A673 (cell line): ENCODE results near the gene CLK4. TPM values are rescaled to one million over a fixed set of nuclear protein-coding genes. Genes with fewer than 3 reads are reported as not detected.

Source experiments
- Bru-seq: library from RNA; stranded (reverse); fragments of 400-500 nt; gene quantifications from one replicate; lab custom pipeline; 2021; lab: Mats Ljungman, UMichigan
- BruChase-seq, 2 experiments: library from RNA; stranded (reverse); fragments of 400-500 nt; gene quantifications; one replicate each; lab custom pipeline; 2021; lab: Mats Ljungman, UMichigan
- BruUV-seq: library from RNA; stranded (reverse); fragments of 400-500 nt; replicated peaks from 2 replicates; lab custom pipeline; 2021; lab: Mats Ljungman, UMichigan
- CTCF ChIA-PET: fragments of 300-600 bp; sonication (Branson Sonifier 250); formaldehyde crosslinking; loops from one replicate; lab custom pipeline; 2022; ENCODE audit warnings: antibody characterized with exemption; lab: Charles Lee
- POLR2A ChIA-PET: fragments of 300-600 bp; sonication (Branson Sonifier 250); formaldehyde crosslinking; loops from one replicate; lab custom pipeline; 2022; ENCODE audit warnings: antibody characterized with exemption; ENCODE audit not compliant: low non-redundant PET; lab: Charles Lee
- DNase-seq: peaks from one replicate; pipeline ENCODE4 v3.0.0-alpha.2; 2015; ENCODE audit warnings: low spot score
- H3K27ac ChIP-seq: fragments of 200-600 bp; sonication (generic); 2 replicates; pipeline ENCODE4 v1.5.1; 2016; ENCODE audit warnings: mixed run types, low read depth, mild to moderate bottlenecking, mixed read lengths, antibody characterized with exemption, low read length; ENCODE audit not compliant: poor library complexity, severe bottlenecking
- H3K27me3 ChIP-seq: fragments of 200-600 bp; sonication (generic); replicated peaks from 2 replicates; pipeline ENCODE4 v1.6.1; 2017; ENCODE audit warnings: mixed run types, low read depth, mild to moderate bottlenecking, mixed read lengths, antibody characterized with exemption, low read length; ENCODE audit not compliant: insufficient read depth, poor library complexity
- H3K36me3 ChIP-seq: fragments of 200-600 bp; sonication (generic); 2 replicates; pipeline ENCODE4 v1.6.1; 2016; ENCODE audit warnings: mixed run types, mild to moderate bottlenecking, mixed read lengths, antibody characterized with exemption, low read length; ENCODE audit not compliant: insufficient read depth, poor library complexity, severe bottlenecking
- H3K4me1 ChIP-seq: fragments of 200-600 bp; sonication (generic); 2 replicates; pipeline ENCODE4 v1.6.1; 2017; ENCODE audit warnings: mixed run types, mild to moderate bottlenecking, mixed read lengths, antibody characterized with exemption, low read length; ENCODE audit not compliant: insufficient read depth, poor library complexity, severe bottlenecking
- H3K4me3 ChIP-seq: fragments of 200-600 bp; sonication (generic); 2 replicates; pipeline ENCODE4 v1.5.1; 2016; ENCODE audit warnings: low read depth, mixed run types, mild to moderate bottlenecking, mixed read lengths, low read length; ENCODE audit not compliant: poor library complexity, severe bottlenecking
- H3K9me3 ChIP-seq: fragments of 200-600 bp; sonication (generic); 2 replicates; pipeline ENCODE4 v1.6.1; 2016; ENCODE audit warnings: mixed run types, low read depth, mild to moderate bottlenecking, mixed read lengths, antibody characterized with exemption, low read length; ENCODE audit not compliant: poor library complexity, severe bottlenecking
- EZH2 ChIP-seq: fragments of 200-600 bp; sonication (generic); IDR thresholded peaks from 2 replicates; pipeline ENCODE4 v1.6.1; 2017; ENCODE audit warnings: borderline replicate concordance, low read depth, mild to moderate bottlenecking, mixed read lengths, antibody characterized with exemption, low read length; ENCODE audit not compliant: poor library complexity, severe bottlenecking
- intact Hi-C: fragments of 100-400 bp; cut with micrococcal nuclease; formaldehyde crosslinking; loops from one replicate; pipeline ENCODE4 v1.10.0; 2022; ENCODE audit not compliant: unreplicated experiment
- long read RNA-seq: library from polyadenylated mRNA; stranded (forward); transcript quantifications from one replicate; pipeline ENCODE4 v2.0.0, GENCODE V29; 2022
- total RNA-seq: library from RNA; stranded (reverse); gene quantifications from 2 replicates; pipeline ENCODE4 v1.2.3, GENCODE V29; 2021
- TF ChIP-seq, protein P1 (sequence below): fragments of 300-800, 200-600 bp; sonication (generic); conservative IDR thresholded peaks from 2 replicates; pipeline ENCODE4 v1.5.1; 2017; ENCODE audit warnings: low read depth, mild to moderate bottlenecking, antibody characterized with exemption, low read length, moderate library complexity, mixed read lengths

Gene CLK4
- total RNA-seq (22.2 and 24.2 TPM in 2 replicates), Bru-seq, nascent RNA (percentile 92 among the genes with signal in this experiment), BruChase-seq, experiment 1, labeled RNA remaining after a 2-hour chase (percentile 85 among the genes with signal in this experiment), BruChase-seq, experiment 2, labeled RNA remaining after a 6-hour chase (percentile 67 among the genes with signal in this experiment)
- long read RNA-seq, transcript CLK4-201 (13 exons, 2,568 nt), result major isoform, 10 of 37 reads
- long read RNA-seq, partial matches to known transcripts, result 6 of 37 reads
- long read RNA-seq, other reads (novel, unspliced or antisense), result 20 of 37 reads

DNA sequence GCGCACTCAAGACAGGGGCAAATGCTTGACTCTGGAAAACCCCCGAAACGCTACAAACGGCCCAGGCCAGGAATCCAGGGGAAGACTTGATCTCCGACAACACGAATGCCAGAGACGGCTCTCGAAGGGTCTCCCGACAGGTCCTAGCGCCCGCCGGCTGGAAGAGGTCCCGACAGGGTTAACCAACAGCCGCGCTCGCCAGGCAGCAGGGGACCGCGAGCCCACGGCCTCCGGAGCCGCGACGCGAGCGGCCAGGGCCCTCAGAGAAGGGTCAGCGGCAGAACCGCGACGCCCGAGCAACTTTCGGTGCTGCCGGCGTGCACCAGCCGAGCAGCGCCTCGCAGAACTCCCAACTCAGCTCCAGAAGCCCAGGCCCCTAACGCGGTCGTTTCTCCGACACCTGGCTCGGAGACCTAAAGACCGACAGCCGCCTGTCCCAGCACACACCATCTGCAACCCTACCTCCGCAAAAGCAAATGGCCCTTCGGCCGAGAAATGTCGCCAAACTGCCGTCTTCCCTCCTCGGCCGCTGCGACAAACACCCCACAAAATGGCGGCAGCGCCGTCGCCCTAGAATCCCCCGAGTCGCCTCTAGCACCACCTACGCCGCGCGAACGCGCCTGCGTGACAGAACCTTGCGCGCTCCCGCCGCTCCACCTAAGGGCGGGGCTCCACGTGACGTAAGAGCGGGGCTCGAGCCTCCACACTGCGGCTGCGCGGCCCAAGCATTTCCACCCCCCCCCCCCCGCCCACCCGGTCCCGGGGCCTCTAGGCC lies at the start of gene CLK4:
CLK4 (minus strand) TSS at position 567 of the 775 bp plus-strand sequence. CDS start 3,634 bp downstream, outside the sequence.
- H3K4me1 ChIP-seq, result peaks cover 21% of the 10 kb centered on the region
- TSS peak; percentile 73 for BruUV-seq
- POLR2A ChIA-PET, result no interaction called here
- DNase-seq, result peak; percentile 94
- no peaks in the 10 kb centered on the region for H3K27me3 ChIP-seq
- H3K27ac ChIP-seq, result peak within 1 kb of the TSS; percentile 97
- H3K9me3 ChIP-seq, result no peaks in the 10 kb centered on the region
- intact Hi-C loops, result loop anchor here (10.0 kb wide), 1 partner anchor 98 kb away; no protein-coding TSS in a partner anchor
- peaks cover 16% of the 10 kb centered on the region for H3K36me3 ChIP-seq
- TF ChIP-seq, protein P1, sequence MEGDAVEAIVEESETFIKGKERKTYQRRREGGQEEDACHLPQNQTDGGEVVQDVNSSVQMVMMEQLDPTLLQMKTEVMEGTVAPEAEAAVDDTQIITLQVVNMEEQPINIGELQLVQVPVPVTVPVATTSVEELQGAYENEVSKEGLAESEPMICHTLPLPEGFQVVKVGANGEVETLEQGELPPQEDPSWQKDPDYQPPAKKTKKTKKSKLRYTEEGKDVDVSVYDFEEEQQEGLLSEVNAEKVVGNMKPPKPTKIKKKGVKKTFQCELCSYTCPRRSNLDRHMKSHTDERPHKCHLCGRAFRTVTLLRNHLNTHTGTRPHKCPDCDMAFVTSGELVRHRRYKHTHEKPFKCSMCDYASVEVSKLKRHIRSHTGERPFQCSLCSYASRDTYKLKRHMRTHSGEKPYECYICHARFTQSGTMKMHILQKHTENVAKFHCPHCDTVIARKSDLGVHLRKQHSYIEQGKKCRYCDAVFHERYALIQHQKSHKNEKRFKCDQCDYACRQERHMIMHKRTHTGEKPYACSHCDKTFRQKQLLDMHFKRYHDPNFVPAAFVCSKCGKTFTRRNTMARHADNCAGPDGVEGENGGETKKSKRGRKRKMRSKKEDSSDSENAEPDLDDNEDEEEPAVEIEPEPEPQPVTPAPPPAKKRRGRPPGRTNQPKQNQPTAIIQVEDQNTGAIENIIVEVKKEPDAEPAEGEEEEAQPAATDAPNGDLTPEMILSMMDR, result no peak
- TF ChIP-seq EZH2, result no peak
- H3K4me3 ChIP-seq, result peak within 1 kb of the TSS; percentile 95
- CTCF ChIA-PET, result no interaction called here

DNA sequence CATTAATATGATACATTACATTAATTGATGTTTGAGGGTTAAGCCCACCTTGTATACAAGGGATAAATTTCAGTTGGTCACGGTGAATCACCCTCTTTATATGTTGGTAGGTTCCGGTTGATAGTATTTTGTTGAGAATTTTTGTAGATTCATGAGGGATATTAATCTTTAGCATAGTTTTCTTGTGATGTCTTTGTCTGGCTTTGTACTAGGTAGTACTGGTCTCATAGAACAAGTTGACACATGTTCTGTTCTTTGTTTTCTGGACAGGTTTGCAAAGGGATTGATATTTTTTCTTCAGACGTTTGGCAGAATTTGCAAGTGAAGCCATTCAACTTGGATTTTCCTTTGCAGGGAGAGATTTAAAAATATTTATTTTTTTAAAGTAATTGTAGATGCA lies 49.1 kb upstream of the CLK4 start:
- intact Hi-C loops, result no loop called here
- Histone ChIP-seq H3K27me3 (no peaks in the 10 kb centered on the region), H3K9me3 (no peaks in the 10 kb centered on the region), H3K4me1 (no peaks in the 10 kb centered on the region), H3K4me3 (no peak overlapping the region), H3K36me3 (no peaks in the 10 kb centered on the region), H3K27ac (no peak overlapping the region)
- DNase-seq, result no peak
- ChIA-PET POLR2A (no interaction called here), CTCF (no interaction called here)
- BruUV-seq, result no TSS peak
- TF ChIP-seq EZH2, result no peak
- TF ChIP-seq, protein P1, result no peak

DNA sequence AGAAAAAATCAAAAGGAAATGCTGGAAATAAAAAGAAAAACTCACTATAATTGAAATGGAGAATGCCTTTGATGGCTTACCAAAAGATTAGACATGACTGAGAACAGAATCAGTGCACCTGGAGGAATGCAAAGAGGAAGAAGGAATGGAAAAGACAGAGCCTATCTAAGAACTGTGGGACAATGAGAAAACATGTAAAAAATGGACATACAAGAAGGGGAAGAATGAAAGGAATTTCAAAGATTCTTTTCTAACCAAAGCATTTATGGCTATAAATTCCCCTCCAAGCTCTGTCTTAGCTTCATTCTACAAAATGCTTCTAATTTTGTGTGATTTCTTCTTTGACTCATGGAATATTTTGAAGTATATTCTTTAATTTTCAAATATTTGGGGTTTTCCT lies 47.5 kb upstream of the CLK4 start:
- no peak overlapping the region for H3K27ac ChIP-seq
- POLR2A ChIA-PET, result no interaction called here
- no peaks in the 10 kb centered on the region for H3K9me3 ChIP-seq
- no peak overlapping the region for H3K4me3 ChIP-seq
- H3K27me3 ChIP-seq, result no peaks in the 10 kb centered on the region
- intact Hi-C loops, result no loop called here
- BruUV-seq, result no TSS peak
- CTCF ChIA-PET, result no interaction called here
- no peaks in the 10 kb centered on the region for H3K36me3 ChIP-seq
- H3K4me1 ChIP-seq, result no peaks in the 10 kb centered on the region
- DNase-seq, result no peak
- TF ChIP-seq, protein P1, result no peak
- no peak for TF ChIP-seq EZH2
